ENCODE results near the gene GNMT. TPM values are rescaled to one million over a fixed set of nuclear protein-coding genes. Genes with fewer than 3 reads are reported as not detected.

GNMT gene
- total and polyA plus RNA-seq, 9 of the 15 experiments (the other 6 are each of a cell fraction or from before 2014, with no cell fraction given), result 0.11 to 0.29 (median 0.15) TPM; not detected in 6

GRCh38 chr6:42987533-42988451 lies 27.2 kb downstream of the GNMT start:
- in situ Hi-C loops (cut with MboI), result no loop called here
- intact Hi-C loops (cut with micrococcal nuclease), result no loop called here
- POLR2A ChIA-PET, result interaction anchor here (0.5 to 2.1 kb wide), 12 partner anchors 9 to 623 kb away, joined by 3 to 18 read pairs (median 4); partner anchors contain the start of genes CUL7, KLHDC3, MEA1 and PEX6
- TF ChIP-seq ZBTB7A (IDR thresholded peaks at IDR 0.05; ENCODE audit: borderline replicate concordance, control insufficient read depth, low read depth, low read length), result peak; percentile 32; the same call in 1 of the 2 replicates
- no peak for TF ChIP-seq DNMT1 (IDR thresholded peaks at IDR 0.05)
- TF ChIP-seq HEY1 (CRISPR knock-in tag; IDR thresholded peaks at IDR 0.05; ENCODE audit: borderline replicate concordance), result no peak
- TF ChIP-seq EGR1 (conservative IDR thresholded peaks at IDR 0.05), result peak; percentile 60
- TF ChIP-seq NRF1 (conservative IDR thresholded peaks at IDR 0.05 in 1 of 2, IDR thresholded peaks at IDR 0.05 in 1 of 2), result peak; percentile 64 to 72
- TF ChIP-seq, protein P1, sequence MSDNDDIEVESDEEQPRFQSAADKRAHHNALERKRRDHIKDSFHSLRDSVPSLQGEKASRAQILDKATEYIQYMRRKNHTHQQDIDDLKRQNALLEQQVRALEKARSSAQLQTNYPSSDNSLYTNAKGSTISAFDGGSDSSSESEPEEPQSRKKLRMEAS (CRISPR knock-in tag; IDR thresholded peaks at IDR 0.05), result peak; percentile 22; the same call in 1 of the 2 replicates
- TF ChIP-seq, protein P2, sequence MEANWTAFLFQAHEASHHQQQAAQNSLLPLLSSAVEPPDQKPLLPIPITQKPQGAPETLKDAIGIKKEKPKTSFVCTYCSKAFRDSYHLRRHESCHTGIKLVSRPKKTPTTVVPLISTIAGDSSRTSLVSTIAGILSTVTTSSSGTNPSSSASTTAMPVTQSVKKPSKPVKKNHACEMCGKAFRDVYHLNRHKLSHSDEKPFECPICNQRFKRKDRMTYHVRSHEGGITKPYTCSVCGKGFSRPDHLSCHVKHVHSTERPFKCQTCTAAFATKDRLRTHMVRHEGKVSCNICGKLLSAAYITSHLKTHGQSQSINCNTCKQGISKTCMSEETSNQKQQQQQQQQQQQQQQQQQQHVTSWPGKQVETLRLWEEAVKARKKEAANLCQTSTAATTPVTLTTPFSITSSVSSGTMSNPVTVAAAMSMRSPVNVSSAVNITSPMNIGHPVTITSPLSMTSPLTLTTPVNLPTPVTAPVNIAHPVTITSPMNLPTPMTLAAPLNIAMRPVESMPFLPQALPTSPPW (CRISPR knock-in tag; IDR thresholded peaks at IDR 0.05), result peak; percentile 50; the same call in 1 of the 2 replicates
- TF ChIP-seq TFAP4 (CRISPR knock-in tag; IDR thresholded peaks at IDR 0.05; ENCODE audit: borderline replicate concordance), result peak; percentile 99
- TF ChIP-seq MYNN (IDR thresholded peaks at IDR 0.05), result peak; percentile 60; the same call in 1 of the 2 replicates
- no peak for TF ChIP-seq MYNN (CRISPR knock-in tag; IDR thresholded peaks at IDR 0.05)
- peak; percentile 11; the same call in 1 of the 2 replicates for TF ChIP-seq BCOR (IDR thresholded peaks at IDR 0.05)
- 0 out of 2 replicates have a peak, but pooled peaks have one; percentile 40 for TF ChIP-seq DPF2 (IDR thresholded peaks at IDR 0.05)
- peak; percentile 81 to 94; a peak in 3 of 4 replicates for TF ChIP-seq MNT (conservative IDR thresholded peaks at IDR 0.05)
- TF ChIP-seq HDAC1 (IDR thresholded peaks at IDR 0.05), result peak in 1 of 2 experiments; percentile 66; a peak in 1 of 4 replicates
- TF ChIP-seq JUND (IDR thresholded peaks at IDR 0.05; ENCODE audit: borderline replicate concordance, low read depth, low read length), result 0 out of 2 replicates have a peak, but pooled peaks have one; percentile 2
- TF ChIP-seq JUND (tag; IDR thresholded peaks at IDR 0.05; ENCODE audit: borderline replicate concordance, low read depth, low read length), result peak; percentile 35; the same call in 1 of the 3 replicates
- TF ChIP-seq MAZ (CRISPR knock-in tag; conservative IDR thresholded peaks at IDR 0.05 in 1 of 2, IDR thresholded peaks at IDR 0.05 in 1 of 2), result 0 out of 4 replicates have a peak, but pooled peaks of 1 of the 2 experiments have one; percentile 33

More at GRCh38 chr6:42987533-42988451, 27.2 kb downstream of the GNMT start:
- Histone ChIP-seq H4K20me1 (replicated peaks; ENCODE audit: control insufficient read depth, insufficient read depth, low read length) (peaks cover 11% of the 10 kb centered on the region), H3K4me2 (ENCODE audit: insufficient read depth, low read length) (peak overlapping the region; percentile 40), H3K9me1 (ENCODE audit: control insufficient read depth, insufficient read depth, low read length) (peaks cover 12% of the 10 kb centered on the region), H2AFZ (ENCODE audit: low read depth, low read length) (no peak overlapping the region), H3K79me2 (ENCODE audit: control insufficient read depth, insufficient read depth, low read length) (peaks cover 30% of the 10 kb centered on the region), H3K9me3 (replicated peaks; ENCODE audit: control insufficient read depth, insufficient read depth, low read depth, low read length) (no peaks in the 10 kb centered on the region), H3K36me3 (ENCODE audit: control insufficient read depth, insufficient read depth, low read length) (peaks cover 41% of the 10 kb centered on the region), H3K4me3 (no peak overlapping the region), H3K27me3 (ENCODE audit: control insufficient read depth in 2 of 2, insufficient read depth in 2 of 2, low read length in 2 of 2) (no peaks in the 10 kb centered on the region), H3K27ac (ENCODE audit: extremely low read depth, low read depth, low read length) (no peak overlapping the region), H3K9ac (ENCODE audit: insufficient read depth in 1 of 2, low read depth in 2 of 2, low read length in 2 of 2) (peak overlapping the region in 1 of 2 experiments; percentile 80; a peak in 1 of 4 replicates), H3K4me1 (replicated peaks in 1 of 2; ENCODE audit: control insufficient read depth in 2 of 2, insufficient read depth in 2 of 2, low read length in 2 of 2) (peaks cover 32 to 33% of the 10 kb centered on the region in 2 experiments)
- ATAC-seq (peak; percentile 35), DNase-seq (ENCODE audit: extremely low read depth in 1 of 4, low spot score in 3 of 4) (peak; percentile 47 to 73 (median 64)), FAIRE-seq (peak; percentile 79)
- no TSS peak for BruUV-seq (replicated peaks)
- CTCF ChIA-PET (ENCODE audit: low intra/inter-chr PET ratio), result no interaction called here
- 33% methylated on average over 5 of the region's 5 CpGs for WGBS (ENCODE audit: insufficient coverage, low coverage, missing lambda C conversion rate)

Measured in K562 (cell line).